GM21367 (cell line): Measurements from ENCODE around the gene FAM193A.
"Not testable (repeated sequence)": the region's sequence is repeated elsewhere in the genome, so short reads cannot be mapped to it uniquely, and the experiment has no call there.

Experiments used
- ATAC-seq: cut with Tn5 transposase; IDR thresholded peaks from one replicate; pipeline ENCODE4 v1.9.1; 2021; ENCODE audit not compliant: unreplicated experiment

Gene FAM193A

GRCh38 chr4:2647403-2648158 is 111.1 kb downstream of the FAM193A start:
- ATAC-seq, result no peak

DNA sequence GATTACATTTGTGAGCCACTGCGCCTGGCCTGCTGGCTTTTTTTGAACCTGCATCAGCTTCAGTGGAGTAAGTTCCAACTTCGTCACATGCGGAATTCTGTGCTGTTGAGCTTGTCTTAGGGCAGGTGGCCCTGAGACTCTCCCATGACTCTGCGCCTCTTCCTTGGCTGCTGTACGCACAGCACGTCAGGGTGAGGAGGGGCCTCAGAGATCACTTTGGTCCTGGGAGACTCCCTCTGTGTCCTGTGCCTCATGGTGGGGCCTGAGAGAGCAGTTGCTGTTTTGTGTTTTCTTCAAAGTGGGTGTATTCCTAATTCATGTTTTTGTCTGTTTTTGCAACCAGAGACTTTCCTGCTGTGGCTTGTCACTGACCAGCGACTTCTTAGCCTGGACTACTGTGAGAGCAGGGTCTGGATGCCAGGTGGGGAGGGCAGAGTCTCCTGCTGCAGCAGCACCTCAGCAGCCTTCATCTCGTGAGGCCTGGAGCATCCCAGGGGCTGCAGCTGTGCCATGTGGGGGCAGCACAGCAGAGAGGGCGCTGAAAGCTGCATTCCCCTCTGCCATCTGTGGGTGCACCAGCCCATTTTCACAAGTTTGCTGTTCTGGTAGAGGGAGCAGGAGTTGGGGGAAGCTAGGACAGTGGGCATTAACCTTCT is 111.8 kb downstream of the FAM193A start:
- ATAC-seq, result no peak

DNA sequence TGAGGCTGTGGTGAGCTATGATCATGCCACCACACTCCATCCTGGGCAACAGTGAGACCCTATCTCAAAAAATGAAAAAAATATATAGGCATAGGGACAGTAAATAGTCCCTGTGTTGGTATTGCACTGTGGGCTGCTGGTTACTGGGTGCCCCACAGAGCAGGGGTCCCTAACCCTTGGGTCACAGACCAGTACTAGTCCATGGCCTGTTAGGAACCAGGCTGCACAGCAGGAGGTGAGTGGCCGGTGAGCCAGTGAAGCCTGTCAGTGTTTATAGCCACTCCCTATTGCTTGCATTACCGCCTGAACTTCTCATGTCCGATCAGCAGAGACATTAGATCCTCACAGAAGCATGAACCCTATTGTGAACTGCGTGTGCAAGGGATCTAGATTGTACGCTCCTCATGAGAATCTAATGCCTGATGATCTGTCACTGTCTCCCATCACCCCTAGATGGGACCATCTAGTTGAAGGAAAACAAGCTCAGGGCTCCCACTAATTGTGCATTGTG is 113.2 kb downstream of the FAM193A start:
- no peak for ATAC-seq

DNA sequence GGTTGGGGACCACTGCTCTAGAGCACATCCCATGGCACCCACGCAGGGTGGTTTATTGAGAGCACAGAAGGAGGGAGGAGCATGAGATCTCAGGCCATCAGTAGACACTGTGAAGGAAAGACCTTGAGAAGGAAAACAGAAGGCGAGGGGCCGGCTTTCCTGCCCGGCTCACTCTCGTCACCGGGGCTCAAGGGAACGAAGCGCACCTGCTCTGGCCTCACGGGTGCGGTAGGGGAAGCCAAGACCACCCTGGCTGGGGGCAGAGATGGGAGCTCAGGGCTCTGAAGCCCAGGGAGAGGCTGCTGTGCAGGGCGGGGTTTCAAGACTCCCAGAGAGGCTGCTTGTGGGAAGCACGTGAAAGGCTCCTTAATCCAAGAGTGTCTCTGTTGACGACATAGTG is 113.8 kb downstream of the FAM193A start:
- no peak for ATAC-seq

DNA sequence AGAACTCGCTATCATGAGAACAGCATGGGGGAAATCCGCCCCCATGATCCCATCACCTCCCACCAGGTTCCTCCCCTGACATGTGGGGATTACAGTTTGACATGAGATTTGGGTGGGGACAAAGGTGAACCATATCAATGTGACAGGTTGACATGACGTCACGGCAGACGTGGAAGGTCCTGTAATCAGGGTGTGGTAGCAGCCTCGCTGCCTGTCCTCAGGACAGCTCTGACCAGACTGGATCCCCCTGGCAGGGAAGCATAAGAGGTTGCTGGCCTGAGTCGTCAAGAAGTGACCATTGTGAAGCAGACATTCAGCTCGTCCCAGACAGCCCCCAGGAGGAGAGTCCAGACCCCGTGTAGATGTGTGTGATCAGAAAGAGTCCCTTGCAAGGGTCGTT is 115.1 kb downstream of the FAM193A start:
- no peak for ATAC-seq

DNA sequence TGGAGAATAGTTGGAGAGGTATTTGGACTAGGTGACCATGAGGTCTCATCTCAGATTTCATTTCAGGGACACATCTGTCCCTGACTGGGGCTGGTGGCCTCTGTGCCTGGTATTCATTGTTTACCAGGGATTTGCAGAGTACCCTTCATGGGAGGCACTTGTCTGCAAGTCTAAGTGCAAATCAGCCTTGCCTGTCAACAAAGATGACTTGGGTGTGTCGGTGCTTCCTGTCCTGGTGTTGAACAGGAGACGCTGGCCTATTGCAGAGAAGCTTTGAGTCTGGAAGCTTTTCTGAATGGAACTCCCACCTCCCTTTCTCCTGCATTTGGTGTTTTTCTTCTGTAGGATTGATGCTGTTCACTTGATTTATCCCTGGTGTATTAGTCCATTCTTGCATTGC is 115.6 kb downstream of the FAM193A start:
- no peak for ATAC-seq

- ATAC-seq, result no peak
Observed at GRCh38 chr4:2652415-2653160, 116.1 kb downstream of the FAM193A start.

DNA sequence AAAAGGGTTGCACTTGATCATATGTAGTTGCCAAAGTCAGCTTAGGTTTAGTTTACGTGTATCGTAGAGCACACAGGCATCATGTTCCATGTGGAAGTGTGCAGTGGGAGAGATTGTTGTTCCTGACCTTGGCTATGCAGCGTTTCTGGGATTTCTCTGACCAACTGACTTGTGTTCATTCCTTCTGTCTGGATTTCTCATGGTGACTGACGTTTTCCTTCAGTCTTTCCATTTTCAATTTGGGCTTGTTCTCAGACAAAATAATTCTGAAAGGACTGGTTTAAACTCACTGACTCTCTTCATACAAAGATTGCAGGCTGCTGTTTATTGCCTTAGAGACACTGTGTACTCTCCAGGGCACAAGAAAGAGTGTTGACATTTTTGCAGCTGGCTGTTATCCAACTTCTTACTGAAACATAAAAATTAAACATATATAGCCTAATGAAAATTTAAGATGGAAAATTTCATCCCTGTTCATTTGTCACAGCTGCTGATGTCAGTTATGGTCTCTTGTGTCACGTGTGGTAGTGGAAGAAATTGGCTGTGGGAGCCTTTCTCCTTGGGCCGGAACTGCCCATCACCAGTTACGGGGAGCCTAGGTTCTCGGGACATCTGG is 124.3 kb downstream of the FAM193A start:
- no peak for ATAC-seq

- ATAC-seq, result no peak
Observed at GRCh38 chr4:2662598-2662997, 126.2 kb downstream of the FAM193A start.

GRCh38 chr4:2663275-2663674 is 126.8 kb downstream of the FAM193A start:
- ATAC-seq, result no peak

GRCh38 chr4:2666722-2667247 is 130.3 kb downstream of the FAM193A start:
- no peak for ATAC-seq

GRCh38 chr4:2667428-2667827 is 131.0 kb downstream of the FAM193A start:
- no peak for ATAC-seq

DNA sequence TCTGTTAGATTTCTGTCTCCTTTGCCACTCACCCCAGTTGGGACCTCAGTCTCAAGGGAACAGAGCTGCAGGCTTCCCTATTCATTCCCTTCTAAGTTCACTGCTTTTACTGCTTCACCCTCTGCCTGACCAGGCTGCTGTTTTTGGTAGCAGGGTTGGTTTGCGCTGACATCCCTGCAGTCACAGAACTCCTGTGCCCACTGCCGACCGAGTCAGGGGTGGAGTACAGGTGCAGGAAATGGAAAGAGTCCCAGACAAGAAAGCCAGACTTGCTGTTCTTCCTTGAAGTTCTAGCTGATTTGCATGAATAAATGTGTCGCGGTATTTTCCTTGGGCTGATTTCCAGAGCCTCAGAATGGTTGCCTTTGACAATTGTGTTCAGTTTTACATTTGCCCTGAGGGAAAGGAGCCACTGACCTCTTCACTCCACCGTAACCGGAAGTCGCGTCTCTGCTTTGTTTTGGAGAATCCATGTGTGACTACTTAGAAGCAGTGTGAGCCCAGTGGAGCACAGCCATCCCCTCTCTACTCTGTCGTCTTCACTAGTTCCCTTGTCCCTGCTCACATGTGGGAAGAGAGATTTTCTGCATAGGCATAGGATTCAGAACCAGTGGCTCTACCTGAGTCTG is 134.9 kb downstream of the FAM193A start:
- ATAC-seq, result no peak

DNA sequence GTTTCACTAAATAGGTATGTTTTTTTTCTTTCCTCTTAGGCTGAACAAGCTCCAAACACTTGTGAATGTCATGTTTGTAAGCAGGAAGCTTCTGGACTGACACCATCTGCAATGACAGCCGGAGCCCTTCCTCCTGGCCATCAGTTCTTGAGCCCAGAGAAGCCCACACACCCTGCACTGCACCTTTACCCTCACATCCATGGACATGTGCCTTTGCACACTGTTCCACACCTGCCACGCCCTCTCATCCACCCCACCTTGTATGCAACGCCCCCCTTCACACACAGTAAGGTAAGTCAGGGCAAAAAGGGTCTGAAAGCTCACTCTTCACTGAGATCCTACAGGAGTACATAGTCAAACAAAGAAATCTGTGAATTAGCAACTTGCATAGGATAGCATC is 135.6 kb downstream of the FAM193A start:
- ATAC-seq, result no peak

GRCh38 chr4:2672700-2673099 is 136.3 kb downstream of the FAM193A start:
- no peak for ATAC-seq

DNA sequence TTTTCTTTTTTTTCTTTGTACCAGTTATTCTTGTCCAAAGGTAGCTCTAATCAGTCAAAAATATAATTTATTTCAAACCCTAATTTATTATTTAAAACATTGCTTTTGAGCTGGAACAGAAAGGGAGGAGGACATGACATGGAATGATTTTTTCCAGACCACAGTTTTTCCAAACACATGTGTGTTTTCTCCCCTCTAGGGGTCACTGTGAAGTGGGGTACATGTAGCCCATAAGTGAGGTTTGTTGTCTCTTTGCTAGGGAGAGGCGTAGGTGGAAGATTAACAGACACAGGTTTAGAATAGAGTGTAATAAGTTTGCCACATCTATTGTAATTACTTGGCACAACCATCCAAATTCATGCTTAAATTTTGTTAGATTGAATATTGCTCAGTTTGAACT is 136.7 kb downstream of the FAM193A start:
- no peak for ATAC-seq

DNA sequence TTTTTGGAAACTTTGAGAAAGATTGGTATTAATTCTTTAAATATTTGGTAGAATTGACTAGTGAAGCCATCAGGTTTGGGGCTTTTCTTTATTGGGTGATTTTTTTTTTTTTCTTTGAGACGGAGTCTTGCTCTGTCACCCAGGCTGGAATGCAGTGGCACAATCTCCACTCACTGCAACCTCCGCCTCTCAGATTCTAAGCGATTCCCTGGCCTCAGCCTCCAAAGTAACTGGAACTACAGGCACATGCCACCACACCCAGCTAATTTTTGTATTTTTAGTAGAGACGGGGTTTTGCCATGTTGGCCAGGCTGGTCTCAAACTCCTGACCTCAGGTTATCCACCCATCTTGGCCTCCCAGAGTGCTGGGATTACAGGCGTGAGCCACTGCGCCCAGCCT is 143.3 kb downstream of the FAM193A start:
- ATAC-seq, result not testable (repeated sequence)

DNA sequence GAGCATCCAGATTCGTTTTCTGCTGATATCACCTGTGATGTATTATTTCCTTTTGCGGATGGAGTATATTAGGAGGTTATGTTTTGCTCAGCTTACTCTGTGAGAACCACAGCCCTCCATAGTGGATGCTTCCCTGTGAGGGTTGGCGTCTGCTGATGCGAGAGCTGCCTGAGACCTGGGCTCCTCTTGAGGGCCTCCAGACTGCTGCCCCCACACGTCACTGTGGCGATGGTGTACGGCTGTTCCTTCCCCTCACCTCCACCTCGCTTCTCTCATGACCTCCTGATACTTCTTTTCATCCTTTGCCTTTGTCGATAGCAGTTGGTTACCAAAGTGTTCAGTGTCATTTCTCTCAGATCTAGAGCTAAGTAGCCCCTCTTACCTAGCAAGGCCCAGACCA is 148.0 kb downstream of the FAM193A start:
- no peak for ATAC-seq

DNA sequence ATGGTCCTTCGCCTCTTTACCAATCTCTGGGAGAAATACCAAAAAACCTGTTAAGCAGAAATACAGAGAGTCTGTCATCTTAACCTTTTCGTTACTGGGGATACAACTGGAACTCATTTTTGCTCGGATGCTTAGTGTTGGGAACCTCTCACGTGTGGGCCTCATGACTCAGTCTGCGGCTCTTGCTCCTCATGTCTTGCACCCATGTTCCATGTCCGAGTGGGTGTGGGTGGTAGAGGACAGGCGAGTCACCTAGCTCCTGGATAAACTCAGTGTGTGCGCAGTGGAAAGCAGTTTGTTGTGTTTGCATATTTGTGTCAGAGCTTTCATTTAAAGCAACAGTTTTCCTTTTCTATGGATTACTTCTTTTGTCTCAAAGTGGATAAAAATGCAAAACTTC is 149.1 kb downstream of the FAM193A start:
- no peak for ATAC-seq

- no peak for ATAC-seq
Observed at GRCh38 chr4:2686379-2687265, 150.2 kb downstream of the FAM193A start.
